Erythroblast (primary cell): ENCODE measurements around the gene PAX8.

Experiments
- GATA1 ChIP-seq: IDR thresholded peaks from 2 replicates; pipeline ENCODE4 v1.6.1; 2011; ENCODE audit warnings: low read depth, mild to moderate bottlenecking, control low read depth, low read length, moderate library complexity
- POLR2A ChIP-seq: IDR thresholded peaks from 2 replicates; pipeline ENCODE4 v1.6.1; 2011; ENCODE audit warnings: mild to moderate bottlenecking, low read length

DNA sequence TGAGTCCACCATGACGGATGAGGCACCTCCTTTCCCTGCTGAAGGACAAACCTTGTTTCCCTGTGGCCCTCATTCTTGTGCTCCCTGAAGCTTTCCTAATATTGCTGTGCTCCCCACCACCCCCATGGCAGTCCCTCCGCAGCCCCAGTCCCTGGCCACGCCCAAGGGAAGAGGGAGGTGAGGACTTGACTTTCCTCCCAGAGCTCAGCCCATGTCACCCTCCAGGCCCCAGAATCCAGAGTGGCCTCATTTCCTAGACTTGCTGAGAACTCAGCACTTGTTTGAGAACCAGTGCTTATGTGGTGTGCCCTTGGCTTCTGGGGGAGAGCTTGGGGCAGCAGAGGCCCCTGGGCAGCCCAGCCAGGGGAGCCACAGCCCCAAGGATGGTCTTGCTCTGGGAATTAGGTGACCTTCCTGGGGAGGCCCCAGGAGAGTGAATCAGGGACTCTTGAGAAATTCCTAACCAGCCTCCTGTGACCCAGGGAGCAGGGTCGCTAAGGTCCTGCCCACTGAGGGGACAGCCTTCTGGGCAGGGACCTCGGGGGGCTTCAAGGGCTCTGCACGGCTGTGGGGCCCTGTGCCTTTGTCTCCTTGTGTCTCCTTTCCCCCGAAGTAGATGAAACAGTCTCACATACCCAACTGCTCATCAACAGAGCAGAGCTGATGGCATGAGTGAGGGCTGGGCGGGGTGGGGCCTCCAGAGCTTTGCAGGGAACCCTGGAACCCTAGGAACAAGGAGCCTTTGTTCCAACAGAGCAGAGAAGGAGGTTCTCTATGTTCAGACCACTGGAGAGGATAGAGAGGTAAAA lies 77.0 kb downstream of the PAX8 start:
- TF ChIP-seq POLR2A (no peak), GATA1 (no peak)
